ENCODE results near the gene BNC2. TPM values are rescaled to one million over a fixed set of nuclear protein-coding genes. Genes with fewer than 3 reads are reported as not detected.

BNC2 gene
- total and polyA plus RNA-seq, 2 of the 13 experiments (the other 11 are each of a cell fraction or from before 2014, with no cell fraction given), result not detected

GRCh38 chr9:16823906-16824305, 46.6 kb downstream of the BNC2 start (continued):
- TF ChIP-seq ZNF281 (CRISPR knock-in tag; IDR thresholded peaks at IDR 0.05; ENCODE audit: borderline replicate concordance), result no peak

- BruUV-seq (replicated peaks), result no TSS peak
- Histone ChIP-seq H3K9ac (ENCODE audit: insufficient read depth, low read depth, low read length) (no peak overlapping the region), H3K36me3 (replicated peaks in 1 of 2; ENCODE audit: control insufficient read depth in 1 of 2, insufficient read depth in 2 of 2, low read length in 2 of 2) (no peaks in the 10 kb centered on the region), H3K4me2 (ENCODE audit: low read depth, low read length) (no peak overlapping the region), H3K79me2 (ENCODE audit: insufficient read depth, low read length) (no peaks in the 10 kb centered on the region), H2AFZ (ENCODE audit: low read length) (no peak overlapping the region), H3K4me3 (replicated peaks in 1 of 3; ENCODE audit: insufficient read depth in 1 of 3, low read depth in 2 of 3, low read length in 3 of 3) (no peak overlapping the region), H4K20me1 (ENCODE audit: insufficient read depth, low read length) (no peaks in the 10 kb centered on the region), H3K27me3 (ENCODE audit: control insufficient read depth in 1 of 2, insufficient read depth in 2 of 2, low read length in 2 of 2) (no peaks in the 10 kb centered on the region), H3K9me3 (ENCODE audit: low read length) (no peaks in the 10 kb centered on the region), H3K4me1 (ENCODE audit: insufficient read depth, low read length) (no peaks in the 10 kb centered on the region), H3K27ac (ENCODE audit: extremely low read length, insufficient read depth, low read length) (no peak overlapping the region)
- intact Hi-C loops (cut with micrococcal nuclease; ENCODE audit: unreplicated experiment), result no loop called here
- in situ Hi-C loops (cut with HindIII; ENCODE audit: extremely low pct_ligation_motif_present, low pct_unique_long_range_greater_than_20kb), result no loop called here
- no peak for FAIRE-seq
- WGBS (ENCODE audit: low lambda C conversion rate), result 0% methylated on average over 1 of the region's 1 CpG
- ATAC-seq, result no peak
- no peak for DNase-seq (ENCODE audit: low spot score)
- no peak for TF ChIP-seq PRMT3 (CRISPR knock-in tag; IDR thresholded peaks at IDR 0.05; ENCODE audit: borderline replicate concordance, low read depth)
- no peak for TF ChIP-seq POGZ (CRISPR knock-in tag; IDR thresholded peaks at IDR 0.05)
- TF ChIP-seq RFXANK (CRISPR knock-in tag; IDR thresholded peaks at IDR 0.05), result no peak
- no peak for TF ChIP-seq ZIK1 (CRISPR knock-in tag; IDR thresholded peaks at IDR 0.05; ENCODE audit: borderline replicate concordance, low read depth)
- TF ChIP-seq ZHX1 (CRISPR knock-in tag; IDR thresholded peaks at IDR 0.05; ENCODE audit: low read depth), result no peak
- TF ChIP-seq HOXA5 (CRISPR knock-in tag; IDR thresholded peaks at IDR 0.05), result no peak
- TF ChIP-seq ONECUT2 (CRISPR knock-in tag; IDR thresholded peaks at IDR 0.05), result no peak
- no peak for TF ChIP-seq ZNF639 (CRISPR knock-in tag; conservative IDR thresholded peaks at IDR 0.05)
- TF ChIP-seq CREB1 (IDR thresholded peaks at IDR 0.05), result no peak
- no peak for TF ChIP-seq CREB1 (CRISPR knock-in tag; IDR thresholded peaks at IDR 0.05)
- no peak for TF ChIP-seq HOXA7 (CRISPR knock-in tag; IDR thresholded peaks at IDR 0.05)
- no peak for TF ChIP-seq USF2 (IDR thresholded peaks at IDR 0.05; ENCODE audit: low read depth, low read length)
- TF ChIP-seq USF2 (CRISPR knock-in tag; IDR thresholded peaks at IDR 0.05; ENCODE audit: borderline replicate concordance), result no peak
- POLR2A ChIA-PET, result no interaction called here
- CTCF ChIA-PET (ENCODE audit: low intra/inter-chr PET ratio, low total read pairs), result no interaction called here
Measured at GRCh38 chr9:16821344-16821743, 49.1 kb downstream of the BNC2 start.
